Right atrium auricular region (tissue), 2 donors: Measurements from ENCODE around the gene AMZ1. TPM values are rescaled to one million over a fixed set of nuclear protein-coding genes. Genes with fewer than 3 reads are reported as not detected.
"Not testable (repeated sequence)": the region's sequence is repeated elsewhere in the genome, so short reads cannot be mapped to it uniquely, and the experiment has no call there.

ENCODE experiments used
- DNase-seq: peaks from one replicate; pipeline ENCODE4 v3.0.0-alpha.2; 2019; ENCODE audit warnings: low spot score
- H3K27ac ChIP-seq, 2 donors: fragments of 200-600 bp; sonication (generic); 1 replicate in 1 of 2; 2 replicates in 1 of 2; pipeline ENCODE4 v1.5.1; 2016 to 2019
- H3K27me3 ChIP-seq, 2 donors: fragments of 200-600 bp; sonication (generic); one replicate each; pipeline versions ENCODE4 v1.5.1 to v1.6.0; 2017 to 2019
- H3K36me3 ChIP-seq: fragments of 200-600 bp; sonication (generic); one replicate; pipeline ENCODE4 v1.5.1; 2016
- H3K4me1 ChIP-seq, 2 donors: fragments of 200-600 bp; sonication (generic); one replicate each; pipeline versions ENCODE4 v1.5.1 to v1.6.0; 2017 to 2019
- H3K4me3 ChIP-seq, 2 donors: fragments of 200-600 bp; sonication (generic); 1 replicate in 1 of 2; 2 replicates in 1 of 2; pipeline ENCODE4 v1.5.1; 2017 to 2019; ENCODE audit warnings: mild to moderate bottlenecking in 1 of 2, moderate library complexity in 1 of 2
- H3K9me3 ChIP-seq, 2 donors: fragments of 200-600 bp; sonication (generic); one replicate each; pipeline ENCODE4 v1.5.1; 2019
- CTCF ChIP-seq, 2 donors: fragments of 200-600 bp; sonication (generic); IDR thresholded peaks; one replicate each; pipeline ENCODE4 v1.5.1; 2019; ENCODE audit warnings: antibody characterized with exemption in 2 of 2
- total RNA-seq, 2 donors: library from RNA; depleted of rRNA; stranded (reverse); fragments of >200 nt; gene quantifications; one replicate each; pipeline ENCODE4 v1.1.0, GENCODE V29; 2016

The AMZ1 gene
- total RNA-seq, 2 donors from 2014 or later: 0.07 TPM; not detected in 1

- H3K4me1 ChIP-seq: peaks cover 0 to 13% of the 10 kb centered on the region in 2 donors
- TF ChIP-seq CTCF (IDR thresholded peaks at IDR 0.05): no peak
- no peak overlapping the region for H3K4me3 ChIP-seq
- H3K9me3 ChIP-seq: no peaks in the 10 kb centered on the region
- H3K27me3 ChIP-seq: peaks cover 0 to 4% of the 10 kb centered on the region in 2 donors
- H3K27ac ChIP-seq: no peak overlapping the region
- no peak for DNase-seq
- H3K36me3 ChIP-seq: no peaks in the 10 kb centered on the region
These were observed 4.5 kb downstream of the AMZ1 start for GRCh38 chr7:2692543-2692942.

- not testable (repeated sequence) for DNase-seq, H3K4me1 ChIP-seq, H3K9me3 ChIP-seq, H3K4me3 ChIP-seq, H3K36me3 ChIP-seq, H3K27me3 ChIP-seq, H3K27ac ChIP-seq
These were observed 5.6 kb downstream of the AMZ1 start for GRCh38 chr7:2693420-2694121.

- H3K4me3 ChIP-seq, H3K9me3 ChIP-seq, DNase-seq, H3K36me3 ChIP-seq, H3K4me1 ChIP-seq, H3K27ac ChIP-seq, H3K27me3 ChIP-seq: not testable (repeated sequence)
These were observed 6.1 kb downstream of the AMZ1 start for GRCh38 chr7:2694122-2694436.

GRCh38 chr7:2698581-2699288, 10.7 kb downstream of the AMZ1 start:
- no peaks in the 10 kb centered on the region for H3K4me1 ChIP-seq
- no peaks in the 10 kb centered on the region for H3K27me3 ChIP-seq
- no peak overlapping the region for H3K4me3 ChIP-seq
- no peak overlapping the region for H3K27ac ChIP-seq
- no peak for DNase-seq
- H3K9me3 ChIP-seq: no peaks in the 10 kb centered on the region
- TF ChIP-seq CTCF (IDR thresholded peaks at IDR 0.05): no peak
- H3K36me3 ChIP-seq: no peaks in the 10 kb centered on the region

GRCh38 chr7:2699289-2699620, 11.3 kb downstream of the AMZ1 start:
- H3K4me3 ChIP-seq: no peak overlapping the region
- DNase-seq: no peak
- no peak for TF ChIP-seq CTCF (IDR thresholded peaks at IDR 0.05)
- H3K4me1 ChIP-seq: no peaks in the 10 kb centered on the region
- no peaks in the 10 kb centered on the region for H3K27me3 ChIP-seq
- no peaks in the 10 kb centered on the region for H3K9me3 ChIP-seq
- no peak overlapping the region for H3K27ac ChIP-seq
- H3K36me3 ChIP-seq: no peaks in the 10 kb centered on the region

- no peak overlapping the region for H3K27ac ChIP-seq
- no peak for TF ChIP-seq CTCF (IDR thresholded peaks at IDR 0.05)
- H3K36me3 ChIP-seq: no peaks in the 10 kb centered on the region
These were observed 12.3 kb downstream of the AMZ1 start for GRCh38 chr7:2700141-2700850.

More at GRCh38 chr7:2700141-2700850, 12.3 kb downstream of the AMZ1 start:
- Histone ChIP-seq H3K27me3 (no peaks in the 10 kb centered on the region), H3K9me3 (no peaks in the 10 kb centered on the region), H3K4me3 (no peak overlapping the region), H3K4me1 (no peaks in the 10 kb centered on the region)
- DNase-seq: no peak
